HEK293T (cell line): Measurements from ENCODE around the gene MFSD11.

Source experiments
- FOXM1 ChIP-seq: fragments of 450-650 bp; IDR thresholded peaks from 2 replicates; pipeline ENCODE4 v1.6.1; 2017; ENCODE audit warnings: mild to moderate bottlenecking, borderline replicate concordance
- L3MBTL2 ChIP-seq: fragments of 450-650 bp; conservative IDR thresholded peaks from 2 replicates; pipeline ENCODE4 v1.6.1; 2016; ENCODE audit warnings: mild to moderate bottlenecking
- PKNOX1 ChIP-seq: fragments of 450-650 bp; IDR thresholded peaks from 2 replicates; pipeline ENCODE4 v1.6.1; 2016
- SP1 ChIP-seq: fragments of 450-650 bp; IDR thresholded peaks from 2 replicates; pipeline ENCODE4 v1.6.1; 2017

- TF ChIP-seq SP1 (no peak), PKNOX1 (no peak), FOXM1 (no peak), L3MBTL2 (no peak)
These were observed 16.5 kb upstream of the MFSD11 start for GRCh38 chr17:76721463-76721862.
